Osteocyte (in vitro differentiated cells): Measurements from ENCODE around the gene CFAP119. TPM values are rescaled to one million over a fixed set of nuclear protein-coding genes. Genes with fewer than 3 reads are reported as not detected.

ENCODE experiments used
- DNase-seq: peaks from one replicate; pipeline ENCODE4 v3.0.0; 2021; ENCODE audit warnings: mixed read lengths; ENCODE audit not compliant: unreplicated experiment; ENCODE audit errors: extremely low spot score
- H3K27ac Mint-ChIP-seq: one replicate; pipeline ENCODE4 v1.8.0; 2021; ENCODE audit warnings: mild to moderate bottlenecking, mixed read lengths; ENCODE audit not compliant: unreplicated experiment
- H3K27me3 Mint-ChIP-seq: one replicate; pipeline ENCODE4 v1.8.0; 2021; ENCODE audit warnings: mixed read lengths; ENCODE audit not compliant: unreplicated experiment
- H3K36me3 Mint-ChIP-seq: one replicate; pipeline ENCODE4 v1.8.0; 2021; ENCODE audit warnings: mixed read lengths; ENCODE audit not compliant: unreplicated experiment
- H3K4me1 Mint-ChIP-seq: one replicate; pipeline ENCODE4 v1.8.0; 2021; ENCODE audit warnings: mixed read lengths; ENCODE audit not compliant: unreplicated experiment
- H3K4me3 Mint-ChIP-seq: one replicate; pipeline ENCODE4 v1.8.0; 2021; ENCODE audit warnings: mild to moderate bottlenecking, moderate library complexity, mixed read lengths; ENCODE audit not compliant: unreplicated experiment
- H3K9me3 Mint-ChIP-seq: one replicate; pipeline ENCODE4 v1.8.0; 2021; ENCODE audit warnings: mixed read lengths; ENCODE audit not compliant: unreplicated experiment
- CTCF ChIP-seq: fragments of 200-600 bp; sonication (generic); IDR thresholded peaks from 2 replicates; pipeline ENCODE4 v1.5.0; 2021; ENCODE audit warnings: antibody characterized with exemption, mild to moderate bottlenecking, moderate library complexity
- total RNA-seq: library from RNA; stranded (reverse); gene quantifications from 2 replicates; pipeline ENCODE4 v1.2.1, GENCODE V29; 2021

The CFAP119 gene
- total RNA-seq, 1 donor from 2014 or later: 5.0 TPM

- TF ChIP-seq CTCF: no peak
- H3K9me3 Mint-ChIP-seq: no peaks in the 10 kb centered on the region
- no peaks in the 10 kb centered on the region for H3K27me3 Mint-ChIP-seq
- H3K4me1 Mint-ChIP-seq: peaks cover 22% of the 10 kb centered on the region
- no peak overlapping the region for H3K27ac Mint-ChIP-seq
- H3K4me3 Mint-ChIP-seq: no peak overlapping the region
- H3K36me3 Mint-ChIP-seq: peaks cover 17% of the 10 kb centered on the region
- DNase-seq: no peak
These were observed 2.8 kb downstream of the CFAP119 start for GRCh38 chr16:30758988-30759491.

- no peak for DNase-seq
- Mint-ChIP-seq H3K4me3 (no peak overlapping the region), H3K4me1 (peaks cover 9% of the 10 kb centered on the region), H3K9me3 (no peaks in the 10 kb centered on the region), H3K27me3 (no peaks in the 10 kb centered on the region), H3K27ac (no peak overlapping the region), H3K36me3 (peaks cover 14% of the 10 kb centered on the region)
- TF ChIP-seq CTCF: no peak
These were observed 4.5 kb downstream of the CFAP119 start for GRCh38 chr16:30757316-30757715.

GRCh38 chr16:30756781-30757100 is 5.1 kb downstream of the CFAP119 start:
- no peak for DNase-seq
- TF ChIP-seq CTCF: no peak
- Mint-ChIP-seq H3K27ac (no peak overlapping the region), H3K4me1 (peaks cover 9% of the 10 kb centered on the region), H3K27me3 (no peaks in the 10 kb centered on the region), H3K9me3 (no peaks in the 10 kb centered on the region), H3K4me3 (no peak overlapping the region), H3K36me3 (peaks cover 14% of the 10 kb centered on the region)

GRCh38 chr16:30755955-30756780 is 5.7 kb downstream of the CFAP119 start:
- H3K27me3 Mint-ChIP-seq: no peaks in the 10 kb centered on the region
- no peaks in the 10 kb centered on the region for H3K9me3 Mint-ChIP-seq
- DNase-seq: no peak
- no peak overlapping the region for H3K4me3 Mint-ChIP-seq
- TF ChIP-seq CTCF: no peak
- no peak overlapping the region for H3K27ac Mint-ChIP-seq
- peaks cover 17% of the 10 kb centered on the region for H3K36me3 Mint-ChIP-seq
- H3K4me1 Mint-ChIP-seq: peaks cover 9% of the 10 kb centered on the region

GRCh38 chr16:30753596-30753995 is 8.3 kb downstream of the CFAP119 start:
- no peak for TF ChIP-seq CTCF
- H3K36me3 Mint-ChIP-seq: peaks cover 15% of the 10 kb centered on the region
- no peaks in the 10 kb centered on the region for H3K27me3 Mint-ChIP-seq
- DNase-seq: no peak
- H3K27ac Mint-ChIP-seq: no peak overlapping the region
- no peak overlapping the region for H3K4me3 Mint-ChIP-seq
- H3K4me1 Mint-ChIP-seq: peaks cover 10% of the 10 kb centered on the region
- H3K9me3 Mint-ChIP-seq: no peaks in the 10 kb centered on the region
